HG03060 (cell line): Measurements from ENCODE around the gene CPNE4.
"Not testable (repeated sequence)": the region's sequence is repeated elsewhere in the genome, so short reads cannot be mapped to it uniquely, and the experiment has no call there.

Experiments
- ATAC-seq: cut with Tn5 transposase; IDR thresholded peaks from one replicate; pipeline ENCODE4 v1.9.1; 2021; ENCODE audit warnings: low read depth, moderate number of reproducible peaks; ENCODE audit not compliant: unreplicated experiment

Gene CPNE4

DNA sequence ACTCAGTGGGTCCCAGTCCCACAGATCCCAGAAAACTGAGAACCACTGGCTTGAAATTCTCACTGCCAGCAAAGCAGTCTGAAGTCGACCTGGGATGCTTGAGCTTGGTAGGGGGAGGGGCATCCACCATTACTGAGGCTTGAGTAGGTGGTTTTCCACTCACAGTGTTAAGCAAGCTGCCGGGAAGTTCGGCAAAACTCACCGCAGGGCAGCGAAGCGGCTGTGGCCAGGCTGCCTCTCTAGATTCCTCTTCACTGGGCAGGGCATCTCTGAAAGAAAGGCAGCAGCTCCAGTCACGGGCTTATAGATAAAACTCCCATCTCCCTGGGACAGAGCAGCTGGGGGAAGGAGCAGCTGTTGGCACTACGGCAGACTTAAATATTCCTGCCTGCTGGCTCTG, 71.4 kb downstream of the CPNE4 start:
- ATAC-seq = not testable (repeated sequence)

DNA sequence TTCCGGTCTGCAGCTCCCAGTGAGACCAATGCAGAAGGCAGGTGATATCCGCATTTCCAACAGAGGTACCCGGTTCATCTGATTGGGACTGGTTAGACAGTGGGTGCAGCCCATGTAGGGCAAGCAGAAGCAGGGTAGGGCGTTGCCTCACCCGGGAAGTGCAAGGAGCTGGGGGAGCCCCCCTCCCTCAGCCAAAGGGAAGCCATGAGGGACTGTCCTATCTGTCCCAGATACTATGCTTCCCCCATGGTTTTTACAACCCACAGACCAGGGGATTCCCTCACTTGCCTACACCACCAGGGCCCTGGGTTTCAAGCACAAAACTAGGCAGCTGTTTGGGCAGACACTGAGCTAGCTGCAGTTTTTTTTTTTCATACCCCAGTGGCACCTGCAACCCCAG, 71.8 kb downstream of the CPNE4 start:
- no peak for ATAC-seq

DNA sequence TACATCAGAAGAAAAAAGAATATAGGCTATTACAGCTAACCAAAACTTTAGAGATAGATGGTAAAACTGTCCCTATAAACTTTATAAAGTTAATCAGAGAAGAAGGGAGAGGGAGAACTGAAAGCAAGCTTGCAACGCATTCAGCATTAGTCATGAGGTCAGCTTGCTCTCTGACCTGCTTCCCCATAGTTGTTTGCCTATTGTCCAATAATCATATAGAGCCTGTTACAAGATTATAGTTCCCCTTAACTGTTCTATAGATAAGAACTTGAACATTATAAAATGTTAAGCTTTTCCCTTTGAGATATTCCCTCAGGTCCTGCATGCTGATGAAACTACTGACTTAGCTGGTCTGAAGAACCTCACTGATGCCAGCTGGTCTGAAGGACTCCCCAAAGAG, 74.5 kb downstream of the CPNE4 start:
- no peak for ATAC-seq

DNA sequence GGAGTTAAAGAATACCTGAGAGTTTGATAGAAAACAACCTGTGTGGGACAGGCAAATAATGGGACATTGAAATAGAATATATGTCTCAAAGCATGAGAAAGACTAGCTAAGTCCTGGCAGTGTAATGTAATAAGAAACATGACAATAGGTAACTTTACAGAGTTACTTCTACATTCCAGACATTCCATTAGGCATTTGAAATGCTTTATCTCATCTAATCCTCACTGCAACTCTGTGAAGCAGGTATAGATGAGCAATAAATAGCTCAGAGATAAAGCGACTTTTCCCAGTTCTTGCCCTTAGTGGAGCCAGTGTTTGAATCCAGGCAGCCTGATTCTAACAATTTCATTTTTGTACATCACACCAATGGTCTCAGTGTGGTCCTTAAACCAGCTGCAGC, 76.8 kb downstream of the CPNE4 start:
- no peak for ATAC-seq

DNA sequence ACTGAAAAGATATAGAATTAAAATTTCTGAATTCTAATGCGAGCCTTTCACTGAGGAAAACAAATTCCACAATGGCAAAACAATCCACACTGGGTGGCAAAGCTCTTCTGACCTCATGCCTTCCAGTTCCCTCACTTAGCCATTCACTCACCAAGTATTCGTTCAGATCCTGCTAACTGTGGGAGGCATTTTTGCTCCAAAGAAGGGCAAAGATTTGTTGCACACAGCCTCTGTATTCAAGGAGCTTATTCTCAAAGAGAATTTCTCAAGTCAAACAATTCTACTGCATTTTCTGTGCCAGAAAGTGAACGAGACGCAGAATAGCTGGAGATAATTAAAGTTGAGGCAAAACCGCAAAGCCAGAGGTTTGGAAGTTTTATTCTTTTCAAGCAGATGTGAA, 77.3 kb downstream of the CPNE4 start:
- ATAC-seq = no peak

DNA sequence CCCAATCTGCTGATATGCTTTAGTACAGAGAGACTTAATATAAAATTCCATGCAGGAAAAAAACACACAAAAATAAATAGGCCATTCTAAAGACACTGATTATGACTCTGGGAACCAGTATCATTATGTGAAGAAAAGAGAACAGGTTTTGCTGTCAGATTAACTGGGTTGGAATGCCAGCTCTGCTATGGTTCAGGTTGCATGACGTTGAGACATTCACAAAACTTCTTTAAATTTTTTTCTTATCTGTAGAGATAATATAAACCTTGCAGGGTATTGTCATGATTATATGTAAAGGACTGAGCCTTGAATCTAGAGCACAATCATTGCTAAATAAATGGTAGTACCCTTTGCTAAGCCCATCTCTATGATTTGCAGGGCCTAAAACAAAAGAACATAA, 86.0 kb downstream of the CPNE4 start:
- ATAC-seq = no peak

DNA sequence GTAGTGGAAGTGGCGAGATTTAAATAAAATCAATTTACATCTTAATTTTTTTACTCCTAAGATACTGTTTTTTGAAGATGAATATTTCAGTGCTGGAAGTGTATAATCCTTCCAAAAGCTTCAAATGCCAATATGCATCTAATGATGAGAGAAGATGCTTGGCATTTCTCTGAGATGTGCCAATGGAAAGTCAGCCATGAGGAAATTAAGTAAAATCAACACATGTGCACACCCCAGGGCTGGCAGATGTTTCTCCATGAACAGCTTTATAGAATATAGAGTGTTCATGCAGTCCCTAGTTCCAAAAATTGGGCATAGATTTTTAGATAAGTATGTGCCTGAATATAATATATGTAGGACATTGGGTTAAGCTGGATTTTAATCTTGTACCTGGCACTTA, 90.1 kb downstream of the CPNE4 start:
- no peak for ATAC-seq

DNA sequence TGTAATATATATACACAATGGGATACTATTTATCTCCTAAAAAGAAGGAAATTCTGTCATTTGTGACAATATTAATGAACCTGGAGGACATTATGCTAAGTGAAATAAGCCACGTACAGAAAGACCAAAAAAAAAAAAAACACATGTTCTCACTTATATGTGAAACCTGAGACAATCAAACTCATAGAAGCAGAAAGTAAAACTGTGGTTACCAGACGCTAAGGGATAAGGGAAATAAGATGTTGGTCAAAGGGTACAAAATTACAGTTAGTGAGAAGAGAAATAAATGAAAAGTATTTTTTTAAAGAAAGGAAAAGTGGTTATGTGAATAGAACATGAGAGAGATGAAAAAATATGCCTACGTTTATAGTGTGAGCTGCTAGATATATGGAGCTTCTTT, 101.1 kb downstream of the CPNE4 start:
- no peak for ATAC-seq

DNA sequence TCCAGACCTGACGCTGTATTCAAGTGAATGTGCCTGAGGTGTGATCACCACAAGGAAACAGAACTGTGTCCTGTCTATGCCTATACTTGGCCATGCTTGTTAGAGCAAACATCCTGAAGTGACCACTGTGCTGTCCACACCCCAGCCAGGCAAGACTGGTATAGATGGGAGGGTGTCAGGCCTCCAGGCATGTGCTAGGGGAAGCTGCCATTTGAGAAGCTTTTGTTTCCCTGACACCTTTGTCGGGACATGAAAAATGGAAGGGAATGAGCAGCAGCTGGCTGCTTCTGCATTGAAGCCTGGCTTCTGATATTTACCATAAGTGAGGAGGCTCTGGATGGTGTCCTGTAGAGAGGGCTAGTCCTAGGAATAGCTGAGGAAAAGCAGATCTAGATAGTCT, 106.2 kb downstream of the CPNE4 start:
- ATAC-seq = no peak

DNA sequence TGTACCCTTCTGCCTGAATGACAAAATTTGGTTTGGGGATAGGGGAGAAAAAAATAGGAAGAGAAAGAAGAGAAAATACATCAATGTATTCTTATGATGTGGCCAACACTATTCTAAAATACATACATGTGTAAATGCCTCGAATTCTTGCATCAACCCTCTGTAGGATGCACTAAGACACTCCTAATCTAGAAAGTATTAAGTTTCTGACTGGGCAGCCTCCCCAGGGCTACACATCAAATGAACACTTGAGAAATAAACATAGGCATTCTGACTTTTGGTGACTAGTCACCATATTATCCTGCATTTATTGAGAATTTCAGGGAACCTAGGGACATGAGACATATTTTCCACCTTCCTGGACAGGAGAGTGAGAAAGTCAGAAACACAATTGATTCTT, 109.2 kb downstream of the CPNE4 start:
- no peak for ATAC-seq

DNA sequence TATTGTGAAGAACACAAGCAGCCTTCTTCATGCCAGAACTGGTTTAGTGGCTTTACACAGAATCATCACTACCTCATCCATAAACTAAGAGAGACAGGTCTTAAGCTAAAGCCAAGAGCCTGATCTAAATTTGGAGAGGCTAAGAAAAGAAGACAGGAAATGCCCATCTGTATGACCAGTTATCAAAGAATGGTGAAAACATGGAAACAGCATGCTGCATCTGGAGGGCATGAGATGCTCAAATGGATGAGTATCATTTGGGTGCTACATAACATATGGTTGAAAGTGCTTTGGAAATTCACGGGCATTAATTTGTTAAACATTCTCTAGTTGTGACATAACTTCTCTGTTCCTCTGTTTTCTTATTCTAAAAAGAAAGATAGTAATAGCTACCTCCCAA, 112.5 kb downstream of the CPNE4 start:
- ATAC-seq = no peak

DNA sequence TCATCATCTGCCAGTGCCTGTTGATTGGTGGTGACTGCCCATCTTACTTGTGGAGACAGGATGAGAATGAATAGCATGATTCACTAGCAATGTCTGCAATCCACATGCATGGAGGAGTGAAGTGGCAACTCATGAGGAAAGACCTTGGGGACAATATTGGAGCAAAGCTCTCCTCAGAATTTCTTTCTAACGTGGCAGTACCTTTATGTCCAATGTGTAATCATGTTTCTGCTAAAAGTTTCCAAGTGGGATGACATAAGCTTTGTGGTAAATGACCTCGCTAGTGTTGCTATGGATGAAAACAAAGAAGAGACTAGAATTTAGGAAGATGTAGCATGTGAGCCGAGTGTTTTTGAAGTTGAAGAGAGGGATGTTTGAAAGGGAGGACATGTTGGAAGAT, 117.8 kb downstream of the CPNE4 start:
- no peak for ATAC-seq

DNA sequence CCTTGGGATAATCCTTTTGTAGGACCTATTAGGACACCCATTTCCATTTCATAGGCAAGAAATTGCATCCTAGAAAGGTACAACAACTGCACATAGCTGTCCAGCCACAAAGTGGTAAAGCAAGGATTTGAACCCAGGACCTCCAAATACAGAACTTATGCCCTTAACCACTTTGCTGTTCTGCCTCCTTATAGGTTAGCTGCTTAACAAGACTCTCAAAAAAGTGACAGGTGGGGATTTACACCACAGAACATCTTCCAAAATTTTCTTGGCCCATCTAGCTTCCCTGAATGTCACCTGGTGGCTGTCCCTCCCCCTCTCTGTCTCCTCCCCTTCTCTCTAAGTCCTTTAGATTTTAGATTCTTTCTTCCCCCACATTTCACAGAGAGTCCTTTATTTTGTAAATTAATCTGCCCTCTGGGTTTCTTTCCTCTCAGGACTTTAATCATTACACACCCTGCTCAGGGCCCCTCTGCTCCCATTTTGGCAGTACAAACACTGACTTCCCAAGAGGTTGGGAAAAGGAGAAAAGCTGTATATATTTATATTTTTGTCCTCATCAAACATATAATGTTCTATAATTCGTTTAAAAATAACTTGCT, 120.6 kb downstream of the CPNE4 start:
- ATAC-seq = no peak

DNA sequence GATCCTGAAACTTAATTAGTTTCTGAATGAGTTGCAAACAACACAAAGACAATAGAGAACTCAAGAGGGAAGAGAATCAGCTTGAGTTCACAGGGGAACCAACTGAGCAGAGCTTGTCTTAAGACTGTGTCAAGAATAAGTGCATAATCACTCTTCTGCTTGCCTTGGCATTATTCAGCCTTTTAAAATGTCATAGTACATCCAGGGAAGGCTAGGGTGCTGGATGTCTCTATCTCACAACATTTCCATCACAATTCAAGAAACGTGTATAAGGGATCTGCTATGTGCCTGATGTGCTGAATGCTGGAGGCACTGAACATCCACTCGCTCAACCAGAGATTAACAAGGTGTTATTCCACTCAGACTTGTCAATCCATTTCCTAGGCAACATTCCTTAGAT, 122.6 kb downstream of the CPNE4 start:
- no peak for ATAC-seq

DNA sequence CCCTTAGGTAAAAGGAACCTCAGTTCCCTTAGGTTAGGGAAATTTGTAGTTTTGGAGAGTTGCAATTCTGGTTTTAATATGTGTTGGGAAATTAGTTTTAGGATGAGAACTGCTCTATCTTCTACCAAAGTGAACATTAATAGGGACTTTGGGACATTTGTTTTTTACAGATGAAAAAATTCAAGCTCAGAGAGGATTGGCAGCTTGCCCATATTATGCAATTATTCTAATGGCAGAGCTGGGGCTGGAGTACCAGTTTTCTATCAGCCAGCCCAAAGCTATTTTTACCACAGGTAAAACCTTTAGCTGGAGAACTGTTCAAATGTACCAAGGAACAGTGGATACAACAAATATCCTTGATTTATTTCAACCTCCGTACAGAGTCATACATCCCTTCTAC, 127.0 kb downstream of the CPNE4 start:
- no peak for ATAC-seq

DNA sequence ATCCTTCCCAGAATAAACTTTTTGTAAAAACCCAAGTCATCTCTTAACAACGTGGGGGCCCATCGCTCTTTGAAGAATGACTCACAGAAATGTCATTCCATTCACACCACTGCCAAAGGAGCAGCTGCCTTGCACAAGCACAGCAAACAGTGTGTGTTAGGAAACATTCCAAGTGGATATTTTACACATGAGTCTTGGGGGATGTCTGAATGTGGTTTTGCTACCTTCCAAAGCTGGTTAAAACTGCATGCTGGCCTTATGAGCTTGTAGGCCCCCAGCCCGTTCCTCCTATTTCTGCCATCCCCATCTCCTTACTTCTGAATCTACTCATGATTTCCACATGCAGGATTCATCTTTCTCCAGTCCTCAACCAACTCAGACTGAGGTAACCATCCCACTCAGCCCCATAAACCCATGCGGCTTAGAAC, 130.8 kb downstream of the CPNE4 start:
- ATAC-seq = no peak

DNA sequence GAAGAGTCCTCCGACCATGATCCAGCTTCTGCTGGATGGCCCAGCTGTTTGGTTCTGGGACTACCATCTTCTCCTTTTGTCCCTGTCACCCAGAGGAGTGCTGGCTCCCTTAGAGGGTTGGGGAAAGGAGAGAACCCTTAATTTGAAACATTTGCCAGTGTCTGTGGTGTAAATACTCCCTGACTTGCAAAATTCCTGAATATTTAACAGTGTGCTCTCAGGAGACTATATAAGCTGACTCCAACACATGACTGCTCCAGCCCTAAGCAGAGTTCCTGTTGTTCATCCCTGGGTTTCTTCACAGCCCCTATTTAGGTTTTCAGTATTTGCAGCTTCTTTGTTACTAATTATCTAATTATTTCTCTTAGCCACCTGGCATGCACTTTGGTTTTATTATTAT, 133.1 kb downstream of the CPNE4 start:
- ATAC-seq = no peak

DNA sequence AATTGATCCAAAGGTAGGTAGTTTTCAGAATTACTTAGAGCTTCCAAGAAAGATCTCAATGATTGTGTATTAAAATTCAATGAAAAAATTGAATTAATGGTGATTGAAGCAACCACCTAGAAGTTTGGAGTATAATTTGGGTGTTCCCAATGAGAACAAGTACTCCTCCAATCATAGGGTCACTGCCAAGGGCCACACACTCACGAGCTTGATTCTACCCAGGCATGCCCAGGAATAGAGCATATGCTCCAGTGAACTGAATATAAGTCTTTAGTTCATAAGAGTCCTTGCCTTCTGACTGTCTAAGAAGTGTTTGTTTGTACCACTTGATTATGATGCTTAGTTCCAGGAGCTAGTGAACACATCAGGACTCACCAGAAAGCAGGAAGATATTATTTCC, 133.9 kb downstream of the CPNE4 start:
- ATAC-seq = no peak

DNA sequence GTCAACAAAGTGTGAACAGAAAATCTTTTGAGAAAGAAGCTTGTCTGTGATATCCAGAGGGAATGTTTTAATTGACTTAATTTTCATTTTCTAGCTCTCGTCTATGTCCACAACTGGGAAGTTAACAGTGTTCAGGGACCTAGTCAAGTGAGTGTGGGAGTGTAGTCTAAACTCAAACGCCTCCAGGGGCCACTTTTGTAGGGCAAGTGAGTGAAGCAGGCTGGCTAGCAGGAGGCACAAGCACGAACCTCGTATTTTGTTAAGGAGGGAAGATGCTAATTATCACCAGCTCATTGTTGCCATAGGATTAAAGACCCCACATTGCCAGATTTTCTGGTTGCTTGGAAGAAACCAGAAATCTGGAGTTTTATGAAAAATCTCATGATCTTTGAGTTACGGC, 135.8 kb downstream of the CPNE4 start:
- ATAC-seq = no peak

DNA sequence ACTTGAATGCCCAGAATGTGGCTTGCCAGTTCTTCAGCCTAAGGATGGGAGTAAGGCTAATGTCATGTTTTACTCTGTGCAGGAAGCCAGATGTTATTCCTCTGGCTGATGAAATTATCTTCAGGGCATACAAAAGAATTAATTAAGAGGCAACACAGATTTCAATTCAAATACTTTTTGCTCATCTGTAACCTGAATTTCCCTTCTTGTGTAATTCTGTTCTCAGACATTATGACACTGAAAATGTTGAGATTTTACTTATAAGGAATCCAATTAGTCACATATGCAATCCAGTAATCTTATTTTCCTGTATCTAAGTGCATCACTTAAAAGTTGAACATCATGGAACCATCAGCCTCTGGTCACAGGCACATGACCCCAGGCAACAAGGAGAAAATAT, 136.5 kb downstream of the CPNE4 start:
- no peak for ATAC-seq

DNA sequence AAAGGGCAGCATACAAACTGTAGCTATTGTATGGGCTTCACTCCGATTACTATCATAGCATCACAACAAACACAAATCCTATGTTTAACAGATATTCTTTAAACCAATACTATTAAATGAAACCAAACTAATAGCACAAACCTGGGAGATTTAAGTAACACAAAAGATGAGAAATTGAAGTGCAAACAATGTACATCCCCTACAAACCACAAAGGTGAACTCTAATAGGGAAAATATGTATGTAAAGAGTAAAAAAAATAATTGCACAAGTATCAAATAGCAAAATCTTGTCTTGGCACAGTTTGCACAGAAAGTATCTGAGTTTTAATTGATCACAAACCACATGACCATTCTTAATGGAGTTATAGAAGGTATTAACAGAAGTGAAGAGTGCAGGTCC, 138.5 kb downstream of the CPNE4 start:
- ATAC-seq = no peak

DNA sequence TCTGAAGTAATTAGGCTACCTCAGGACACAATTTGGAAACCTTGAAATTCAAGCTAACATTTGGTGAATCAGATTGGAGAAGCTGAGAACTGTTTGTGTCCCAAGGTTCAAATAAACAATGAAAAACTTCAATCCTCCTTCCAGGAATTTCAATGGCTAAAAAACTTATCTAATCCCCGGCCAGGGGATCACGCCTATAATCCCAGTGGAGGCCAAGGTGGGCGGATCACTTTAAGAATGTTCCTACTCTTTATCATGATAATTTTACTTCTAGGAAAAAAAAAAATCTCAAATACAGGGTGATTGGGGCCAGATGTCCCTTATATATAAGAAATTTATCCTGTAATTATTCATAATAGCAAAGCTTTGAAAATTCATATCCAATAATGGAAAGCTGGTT, 139.0 kb downstream of the CPNE4 start:
- no peak for ATAC-seq

DNA sequence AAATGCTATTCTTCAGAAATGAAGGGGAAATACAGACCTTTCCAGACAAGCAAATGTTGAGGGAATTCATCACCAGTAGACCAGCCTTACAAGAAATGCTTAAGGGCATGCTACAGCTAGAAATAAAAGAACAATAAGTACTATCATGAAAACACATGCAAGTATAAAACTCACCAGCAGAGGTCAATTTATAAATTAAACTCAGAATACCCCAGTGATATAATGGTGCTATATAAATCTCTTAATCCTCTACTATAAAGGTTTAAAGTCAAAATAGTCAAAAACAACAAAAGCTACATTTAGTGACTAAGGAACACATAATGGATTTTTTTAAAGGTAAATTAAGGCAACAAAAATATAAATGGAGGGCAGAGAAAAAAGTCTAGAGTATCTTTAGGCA, 142.5 kb downstream of the CPNE4 start:
- ATAC-seq = no peak
